Cardiac fibroblast (primary cell): Measurements from ENCODE around the gene AKNA.
A peak's percentile ranks its signal among the peaks of the same experiment; 100 is the strongest.

Source experiments
- DNase-seq, 2 donors: peaks; one replicate each; pipeline versions ENCODE4 v3.0.0 to v3.0.0-alpha.2; 2010; ENCODE audit warnings: low read depth in 2 of 2
- H3K4me3 ChIP-seq, 2 donors: replicated peaks in 1 of 2; 1 replicate in 1 of 2; 2 replicates in 1 of 2; pipeline ENCODE4 v1.5.1; 2011; ENCODE audit warnings: low read depth in 2 of 2, low read length in 2 of 2, mild to moderate bottlenecking in 2 of 2, moderate library complexity in 1 of 2
- CTCF ChIP-seq: IDR thresholded peaks from one replicate; pipeline ENCODE4 v1.5.1; 2011; ENCODE audit warnings: low read depth, mild to moderate bottlenecking, low read length, inconsistent platforms

AKNA gene

GRCh38 chr9:114291064-114291474, 96.7 kb downstream of the AKNA start:
- DNase-seq = peak; percentile 75 to 77
- TF ChIP-seq CTCF = peak; percentile 81

GRCh38 chr9:114290561-114290986, 97.2 kb downstream of the AKNA start:
- H3K4me3 ChIP-seq = no peak overlapping the region
- no peak for TF ChIP-seq CTCF
- no peak for DNase-seq

More at GRCh38 chr9:114291064-114291474, 96.7 kb downstream of the AKNA start:
- no peak overlapping the region for H3K4me3 ChIP-seq

GRCh38 chr9:114289571-114290481, 98.0 kb downstream of the AKNA start:
- no peak overlapping the region for H3K4me3 ChIP-seq
- no peak for DNase-seq
- TF ChIP-seq CTCF = no peak

- DNase-seq = no peak
- no peak for TF ChIP-seq CTCF
- H3K4me3 ChIP-seq = no peak overlapping the region
Measured at GRCh38 chr9:114289106-114289505, 98.7 kb downstream of the AKNA start.

- no peak for TF ChIP-seq CTCF
- peak; percentile 31 to 40 for DNase-seq
Measured at GRCh38 chr9:114288193-114289091, 99.3 kb downstream of the AKNA start.

GRCh38 chr9:114287763-114288192, 100.0 kb downstream of the AKNA start:
- no peak for TF ChIP-seq CTCF
- DNase-seq = no peak
- H3K4me3 ChIP-seq = no peak overlapping the region

More at GRCh38 chr9:114288193-114289091, 99.3 kb downstream of the AKNA start:
- no peak overlapping the region for H3K4me3 ChIP-seq
